ENCODE data around the gene EIF4H.
A peak's percentile ranks its signal among the peaks of the same experiment; 100 is the strongest.
"Not testable (repeated sequence)": the region's sequence is repeated elsewhere in the genome, so short reads cannot be mapped to it uniquely, and the experiment has no call there.

EIF4H gene

GRCh38 chr7:74194686-74195085 is 20.5 kb downstream of the EIF4H start:
- TF ChIP-seq CTCF (IDR thresholded peaks at IDR 0.05): no peak
- peak in 1 of 2 donors; percentile 28 for DNase-seq
- intact Hi-C loops (cut with DNase I; ENCODE audit: low total_unique reads): no loop called here
- Histone ChIP-seq H3K27ac (no peak overlapping the region), H3K36me3 (peaks cover 69 to 81% (median 72%) of the 10 kb centered on the region in 3 donors), H3K4me1 (no peaks in the 10 kb centered on the region), H3K4me3 (no peak overlapping the region), H3K27me3 (no peaks in the 10 kb centered on the region), H3K9me3 (no peaks in the 10 kb centered on the region)

GRCh38 chr7:74195139-74195860 is 21.1 kb downstream of the EIF4H start:
- not testable (repeated sequence) for DNase-seq, H3K4me3 ChIP-seq
- peaks cover 63 to 75% (median 66%) of the 10 kb centered on the region in 3 donors for H3K36me3 ChIP-seq

GRCh38 chr7:74195968-74196654 is 22.0 kb downstream of the EIF4H start:
- H3K27me3 ChIP-seq; H3K27ac ChIP-seq; intact Hi-C loops (cut with DNase I; ENCODE audit: low total_unique reads); H3K9me3 ChIP-seq; H3K4me1 ChIP-seq; H3K4me3 ChIP-seq: not testable (repeated sequence)
- H3K36me3 ChIP-seq: peaks cover 54 to 67% (median 58%) of the 10 kb centered on the region in 3 donors
- DNase-seq: peak in 1 of 2 donors; percentile 29

More at GRCh38 chr7:74195139-74195860, 21.1 kb downstream of the EIF4H start:
- H3K4me1 ChIP-seq; H3K27ac ChIP-seq; H3K9me3 ChIP-seq; intact Hi-C loops (cut with DNase I; ENCODE audit: low total_unique reads); H3K27me3 ChIP-seq: not testable (repeated sequence)

- peaks cover 40 to 52% (median 44%) of the 10 kb centered on the region in 3 donors for H3K36me3 ChIP-seq
- no peaks in the 10 kb centered on the region for H3K27me3 ChIP-seq
- peak in 1 of 2 donors; percentile 38 for DNase-seq
- intact Hi-C loops (cut with DNase I; ENCODE audit: low total_unique reads): no loop called here
- no peaks in the 10 kb centered on the region for H3K4me1 ChIP-seq
- no peak for TF ChIP-seq CTCF (IDR thresholded peaks at IDR 0.05)
- H3K9me3 ChIP-seq: no peaks in the 10 kb centered on the region
- no peak overlapping the region for H3K27ac ChIP-seq
- H3K4me3 ChIP-seq: no peak overlapping the region
These were observed 23.4 kb downstream of the EIF4H start for GRCh38 chr7:74197449-74198124.

GRCh38 chr7:74199551-74200355 is 25.6 kb downstream of the EIF4H start:
- H3K36me3 ChIP-seq: peaks cover 18 to 30% (median 24%) of the 10 kb centered on the region in 3 donors
- no peak for TF ChIP-seq CTCF (IDR thresholded peaks at IDR 0.05)
- intact Hi-C loops (cut with DNase I; ENCODE audit: low total_unique reads): no loop called here
- no peak overlapping the region for H3K4me3 ChIP-seq
- no peaks in the 10 kb centered on the region for H3K27me3 ChIP-seq
- H3K9me3 ChIP-seq: no peaks in the 10 kb centered on the region
- H3K4me1 ChIP-seq: no peaks in the 10 kb centered on the region
- no peak overlapping the region for H3K27ac ChIP-seq
- no peak for DNase-seq

- Histone ChIP-seq H3K27ac (no peak overlapping the region), H3K27me3 (peaks cover 0 to 5% of the 10 kb centered on the region in 2 donors), H3K4me3 (no peak overlapping the region), H3K4me1 (peaks cover 0 to 5% (median 0%) of the 10 kb centered on the region in 4 donors), H3K9me3 (no peaks in the 10 kb centered on the region), H3K36me3 (peaks cover 0 to 1% (median 0%) of the 10 kb centered on the region in 3 donors)
- DNase-seq: peak in 1 of 2 donors; percentile 46
- TF ChIP-seq CTCF (IDR thresholded peaks at IDR 0.05): peak; percentile 59
- intact Hi-C loops (cut with DNase I; ENCODE audit: low total_unique reads): no loop called here
These were observed 28.8 kb downstream of the EIF4H start for GRCh38 chr7:74202841-74203556.

All from tibial artery (tissue), 4 donors.